AG10803 (cell line): ENCODE data around the gene ZNF574.

Experiments
- DNase-seq: peaks from one replicate; pipeline ENCODE4 v3.0.0; 2010; ENCODE audit warnings: low read depth
- H3K4me3 ChIP-seq: 2 replicates; pipeline ENCODE4 v1.5.1; 2011; ENCODE audit warnings: mild to moderate bottlenecking, low read length, control low read depth
- TF ChIP-seq, protein P1 (sequence below): conservative IDR thresholded peaks from 2 replicates; pipeline ENCODE4 v1.5.1; 2011; ENCODE audit warnings: mild to moderate bottlenecking, low read length, control low read depth, inconsistent platforms

Gene ZNF574

DNA sequence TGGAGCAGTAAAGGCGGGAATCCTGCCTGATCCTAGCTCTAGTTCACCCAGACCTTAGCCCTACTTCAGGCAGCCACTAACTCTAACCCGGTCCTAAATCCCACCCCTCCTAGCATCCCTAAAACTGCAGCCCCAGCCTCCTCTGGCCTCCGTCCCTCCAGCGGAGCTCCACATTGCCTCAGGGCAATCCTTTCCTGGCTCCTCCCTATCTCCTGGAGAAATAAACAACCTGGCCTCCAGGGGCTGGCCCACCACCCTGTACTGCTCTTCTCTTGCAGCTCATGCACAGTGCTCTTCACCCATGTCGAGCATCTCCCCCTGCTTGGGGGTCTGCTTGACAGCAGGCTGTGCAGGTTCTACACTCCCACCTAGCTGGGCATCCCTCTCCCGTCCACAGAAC lies 49.6 kb downstream of the ZNF574 start:
- no peak overlapping the region for H3K4me3 ChIP-seq
- TF ChIP-seq, protein P1, sequence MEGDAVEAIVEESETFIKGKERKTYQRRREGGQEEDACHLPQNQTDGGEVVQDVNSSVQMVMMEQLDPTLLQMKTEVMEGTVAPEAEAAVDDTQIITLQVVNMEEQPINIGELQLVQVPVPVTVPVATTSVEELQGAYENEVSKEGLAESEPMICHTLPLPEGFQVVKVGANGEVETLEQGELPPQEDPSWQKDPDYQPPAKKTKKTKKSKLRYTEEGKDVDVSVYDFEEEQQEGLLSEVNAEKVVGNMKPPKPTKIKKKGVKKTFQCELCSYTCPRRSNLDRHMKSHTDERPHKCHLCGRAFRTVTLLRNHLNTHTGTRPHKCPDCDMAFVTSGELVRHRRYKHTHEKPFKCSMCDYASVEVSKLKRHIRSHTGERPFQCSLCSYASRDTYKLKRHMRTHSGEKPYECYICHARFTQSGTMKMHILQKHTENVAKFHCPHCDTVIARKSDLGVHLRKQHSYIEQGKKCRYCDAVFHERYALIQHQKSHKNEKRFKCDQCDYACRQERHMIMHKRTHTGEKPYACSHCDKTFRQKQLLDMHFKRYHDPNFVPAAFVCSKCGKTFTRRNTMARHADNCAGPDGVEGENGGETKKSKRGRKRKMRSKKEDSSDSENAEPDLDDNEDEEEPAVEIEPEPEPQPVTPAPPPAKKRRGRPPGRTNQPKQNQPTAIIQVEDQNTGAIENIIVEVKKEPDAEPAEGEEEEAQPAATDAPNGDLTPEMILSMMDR: no peak
- no peak for DNase-seq

- TF ChIP-seq, protein P1: no peak
- no peak for DNase-seq
- no peak overlapping the region for H3K4me3 ChIP-seq
Measured at GRCh38 chr19:42126574-42126973, 50.6 kb downstream of the ZNF574 start.

DNA sequence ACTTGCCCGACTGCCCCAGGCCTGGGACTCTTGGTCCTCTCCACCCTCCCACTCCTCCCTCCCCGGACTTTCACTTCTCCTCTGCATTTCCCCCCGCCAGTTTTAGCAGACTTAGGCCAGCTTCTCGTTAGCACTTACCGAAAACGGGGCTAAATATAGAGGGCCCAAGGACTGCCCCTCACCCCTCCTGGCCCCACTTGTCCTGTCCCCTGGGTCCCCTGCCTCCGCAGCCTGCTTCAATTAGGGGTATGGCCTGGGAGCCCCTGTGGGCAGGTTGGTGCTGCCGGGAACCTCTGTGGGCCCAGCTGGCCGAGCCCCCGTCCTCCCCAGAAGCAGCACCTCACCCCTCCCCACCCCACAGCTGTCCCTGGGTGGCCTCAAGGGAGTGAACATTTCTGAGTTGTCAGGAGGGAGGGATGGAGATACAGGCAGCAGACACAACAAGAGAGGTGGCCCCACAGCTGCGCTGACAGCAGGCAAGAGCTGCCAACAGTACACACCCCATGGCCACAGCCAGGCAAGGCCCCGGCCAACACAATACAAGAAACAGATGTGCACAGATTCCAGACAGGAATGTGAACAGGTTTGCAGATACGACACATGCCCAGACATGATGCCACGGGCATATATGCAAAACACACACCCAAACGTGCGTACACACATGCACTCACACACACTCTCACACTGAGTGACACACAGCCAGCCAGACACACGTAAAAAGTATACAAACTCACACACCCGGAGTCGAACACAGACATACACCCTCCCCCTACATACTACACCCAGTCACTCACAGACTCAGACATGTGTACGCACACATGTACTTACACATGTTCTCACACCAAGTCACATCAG lies 53.7 kb downstream of the ZNF574 start:
- TF ChIP-seq, protein P1: no peak
- DNase-seq: peak; percentile 90
- peak overlapping the region; percentile 48 for H3K4me3 ChIP-seq

DNA sequence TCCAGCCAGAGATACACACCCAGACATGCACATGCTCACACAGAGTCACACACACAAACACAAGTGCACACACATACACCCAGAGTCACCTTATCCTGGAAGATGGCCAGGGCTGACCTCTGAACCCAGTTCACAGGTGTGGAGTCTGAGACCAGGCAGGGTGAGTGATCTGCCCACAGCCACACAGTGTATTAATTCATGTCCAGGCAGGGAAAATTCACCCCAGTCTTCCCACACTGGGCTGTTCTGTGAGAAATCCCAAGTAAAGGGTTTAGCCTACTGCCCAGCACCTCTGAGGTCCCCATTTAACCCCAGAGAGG lies 54.2 kb downstream of the ZNF574 start:
- DNase-seq: no peak
- TF ChIP-seq, protein P1: no peak
- H3K4me3 ChIP-seq: peak overlapping the region; percentile 48
